ENCODE results near the gene CADM1. TPM values are rescaled to one million over a fixed set of nuclear protein-coding genes. Genes with fewer than 3 reads are reported as not detected.

CADM1 gene
- total RNA-seq, 1 donor from 2014 or later = 150 TPM

DNA sequence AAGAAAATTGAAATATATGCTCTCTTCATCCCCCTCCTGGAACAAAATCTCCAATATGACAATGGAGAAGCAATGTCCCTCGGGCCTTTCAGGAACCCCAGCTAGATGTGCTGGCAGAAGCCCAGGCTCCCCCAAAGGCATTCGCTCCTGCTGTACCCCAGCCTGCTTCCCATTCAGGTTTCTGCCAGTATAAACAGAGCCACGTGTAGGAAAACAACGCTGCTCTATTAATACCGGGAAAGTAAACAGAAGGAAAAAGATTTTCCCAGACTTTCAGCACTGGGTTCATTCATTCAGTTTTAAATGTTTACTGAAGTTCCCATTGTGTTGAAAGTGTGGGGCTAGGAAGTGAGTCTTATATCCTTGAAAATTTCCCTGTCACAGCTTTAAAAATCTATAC lies 147.1 kb downstream of the CADM1 start:
- H3K9me3 Mint-ChIP-seq = peaks cover 4% of the 10 kb centered on the region
- no peak overlapping the region for H3K27ac Mint-ChIP-seq
- H3K27me3 Mint-ChIP-seq = no peaks in the 10 kb centered on the region
- no peak for DNase-seq (ENCODE audit: extremely low spot score, unreplicated experiment)
- TF ChIP-seq, protein P1, sequence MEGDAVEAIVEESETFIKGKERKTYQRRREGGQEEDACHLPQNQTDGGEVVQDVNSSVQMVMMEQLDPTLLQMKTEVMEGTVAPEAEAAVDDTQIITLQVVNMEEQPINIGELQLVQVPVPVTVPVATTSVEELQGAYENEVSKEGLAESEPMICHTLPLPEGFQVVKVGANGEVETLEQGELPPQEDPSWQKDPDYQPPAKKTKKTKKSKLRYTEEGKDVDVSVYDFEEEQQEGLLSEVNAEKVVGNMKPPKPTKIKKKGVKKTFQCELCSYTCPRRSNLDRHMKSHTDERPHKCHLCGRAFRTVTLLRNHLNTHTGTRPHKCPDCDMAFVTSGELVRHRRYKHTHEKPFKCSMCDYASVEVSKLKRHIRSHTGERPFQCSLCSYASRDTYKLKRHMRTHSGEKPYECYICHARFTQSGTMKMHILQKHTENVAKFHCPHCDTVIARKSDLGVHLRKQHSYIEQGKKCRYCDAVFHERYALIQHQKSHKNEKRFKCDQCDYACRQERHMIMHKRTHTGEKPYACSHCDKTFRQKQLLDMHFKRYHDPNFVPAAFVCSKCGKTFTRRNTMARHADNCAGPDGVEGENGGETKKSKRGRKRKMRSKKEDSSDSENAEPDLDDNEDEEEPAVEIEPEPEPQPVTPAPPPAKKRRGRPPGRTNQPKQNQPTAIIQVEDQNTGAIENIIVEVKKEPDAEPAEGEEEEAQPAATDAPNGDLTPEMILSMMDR (conservative IDR thresholded peaks at IDR 0.05) = no peak
- peaks cover 18% of the 10 kb centered on the region for H3K4me1 Mint-ChIP-seq (ENCODE audit: unreplicated experiment)
- H3K4me3 Mint-ChIP-seq = no peak overlapping the region
- peaks cover 13% of the 10 kb centered on the region for H3K36me3 Mint-ChIP-seq

DNA sequence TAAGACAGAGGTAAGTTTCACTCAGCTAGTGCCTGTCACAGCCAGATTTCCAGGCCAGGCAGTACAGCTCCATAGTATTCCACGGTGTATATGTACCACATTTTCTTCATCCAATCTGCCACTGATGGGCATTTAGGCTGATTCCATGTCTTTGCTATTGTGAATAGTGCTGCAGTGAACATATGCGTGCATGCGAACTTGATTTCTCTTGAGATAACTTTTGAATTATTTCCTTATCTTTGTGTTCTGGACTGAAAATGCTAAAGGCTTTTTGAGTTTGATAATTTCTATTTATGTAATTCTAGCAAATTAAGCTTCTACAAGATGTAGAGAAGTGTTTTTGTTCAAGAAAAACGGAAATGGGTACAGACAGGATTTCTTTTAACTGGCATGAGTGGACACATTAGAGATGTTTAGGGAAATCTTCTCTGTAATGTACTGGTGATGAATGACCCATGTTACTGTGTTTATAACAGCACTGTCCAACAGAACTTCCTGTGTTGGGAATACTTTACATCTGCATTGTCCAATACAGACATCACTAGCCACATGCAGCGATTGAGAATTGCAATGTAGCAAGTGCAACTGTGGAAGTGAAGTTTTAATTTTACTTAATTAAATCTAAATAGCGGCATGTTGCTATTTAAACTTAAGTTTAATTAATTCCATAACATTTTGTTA lies 151.3 kb downstream of the CADM1 start:
- Mint-ChIP-seq H3K27me3 (no peaks in the 10 kb centered on the region), H3K27ac (no peak overlapping the region), H3K9me3 (no peaks in the 10 kb centered on the region), H3K4me3 (no peak overlapping the region), H3K36me3 (peaks cover 9% of the 10 kb centered on the region), H3K4me1 (ENCODE audit: unreplicated experiment) (peaks cover 25% of the 10 kb centered on the region)
- DNase-seq (ENCODE audit: extremely low spot score, unreplicated experiment) = no peak
- TF ChIP-seq, protein P1 (conservative IDR thresholded peaks at IDR 0.05) = no peak

DNA sequence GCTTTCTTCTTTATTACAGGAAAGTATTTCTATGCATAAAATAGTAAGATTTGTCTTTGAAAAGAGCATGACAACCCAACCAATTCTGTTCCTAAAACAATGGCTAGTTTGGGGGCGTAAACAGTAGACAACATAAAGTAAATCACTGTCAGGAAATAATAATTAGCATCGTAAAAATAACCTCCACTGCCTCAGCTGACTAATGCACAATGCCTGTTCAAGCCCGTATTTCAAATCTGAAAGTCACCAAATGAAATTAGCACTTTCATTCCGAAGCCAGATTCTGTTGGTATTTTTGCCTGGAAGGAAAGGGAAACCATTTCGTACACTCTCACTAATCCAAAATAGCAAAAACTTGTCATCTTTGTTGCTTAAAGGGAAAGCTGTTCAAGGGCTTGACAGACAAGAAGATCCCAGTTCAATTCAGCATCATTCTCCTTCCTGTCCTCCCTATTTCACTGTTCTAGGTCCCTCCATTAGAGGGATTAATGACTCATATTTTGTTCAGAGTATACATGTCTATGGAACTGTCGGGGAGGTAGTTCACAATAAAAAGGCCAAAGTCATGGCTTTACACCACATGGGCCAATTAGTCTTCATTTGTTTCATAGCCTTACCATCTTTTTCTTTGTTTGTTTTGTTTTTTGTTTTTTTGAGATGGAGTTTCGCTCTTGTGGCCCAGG lies 154.7 kb downstream of the CADM1 start:
- DNase-seq (ENCODE audit: extremely low spot score, unreplicated experiment) = no peak
- H3K4me1 Mint-ChIP-seq (ENCODE audit: unreplicated experiment) = peaks cover 43% of the 10 kb centered on the region
- no peak overlapping the region for H3K27ac Mint-ChIP-seq
- no peaks in the 10 kb centered on the region for H3K27me3 Mint-ChIP-seq
- peaks cover 8% of the 10 kb centered on the region for H3K36me3 Mint-ChIP-seq
- no peaks in the 10 kb centered on the region for H3K9me3 Mint-ChIP-seq
- TF ChIP-seq, protein P1 (conservative IDR thresholded peaks at IDR 0.05) = no peak
- H3K4me3 Mint-ChIP-seq = no peak overlapping the region

DNA sequence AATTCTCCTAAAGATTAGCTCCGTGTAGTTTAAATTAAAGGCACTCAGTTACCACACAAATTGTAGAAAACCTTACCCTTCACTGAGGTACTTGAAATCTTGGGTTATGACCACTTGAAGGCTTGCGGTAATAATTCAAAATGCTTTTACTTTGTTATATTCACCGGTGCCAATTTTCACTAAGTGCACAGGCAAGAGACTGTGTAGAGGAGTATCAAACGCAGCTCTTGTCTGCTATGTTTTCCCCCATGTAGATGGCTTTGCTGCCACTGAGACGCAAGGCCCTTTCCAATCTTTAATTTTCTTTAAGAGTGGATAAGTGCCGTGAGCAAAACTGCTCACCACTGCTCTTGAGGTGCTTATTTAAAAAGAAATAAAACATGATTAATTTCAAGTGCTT lies 155.8 kb downstream of the CADM1 start:
- H3K4me3 Mint-ChIP-seq = no peak overlapping the region
- no peak overlapping the region for H3K27ac Mint-ChIP-seq
- no peaks in the 10 kb centered on the region for H3K9me3 Mint-ChIP-seq
- peaks cover 39% of the 10 kb centered on the region for H3K4me1 Mint-ChIP-seq (ENCODE audit: unreplicated experiment)
- no peak for DNase-seq (ENCODE audit: extremely low spot score, unreplicated experiment)
- H3K36me3 Mint-ChIP-seq = peaks cover 14% of the 10 kb centered on the region
- TF ChIP-seq, protein P1 (conservative IDR thresholded peaks at IDR 0.05) = no peak
- no peaks in the 10 kb centered on the region for H3K27me3 Mint-ChIP-seq

DNA sequence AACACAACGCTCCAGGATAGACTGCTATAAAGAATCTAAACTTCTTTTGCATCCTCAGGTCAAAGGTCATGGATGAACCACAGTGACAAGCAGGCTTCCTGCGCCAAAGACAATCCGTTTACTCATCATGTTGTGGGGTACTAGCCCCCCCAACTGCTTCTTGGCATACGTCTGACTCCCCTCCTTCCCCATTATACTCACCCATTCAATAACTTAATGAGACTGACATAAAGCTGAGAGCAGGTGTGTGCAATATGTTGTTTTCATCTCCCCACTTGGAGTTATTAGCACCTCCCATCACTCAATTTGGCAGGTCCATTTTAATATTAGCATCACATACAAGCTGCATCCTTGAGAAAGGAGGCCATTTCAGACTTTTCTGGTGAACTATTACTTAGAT lies 157.1 kb downstream of the CADM1 start:
- Mint-ChIP-seq H3K36me3 (peaks cover 18% of the 10 kb centered on the region), H3K9me3 (no peaks in the 10 kb centered on the region), H3K4me3 (no peak overlapping the region), H3K4me1 (ENCODE audit: unreplicated experiment) (peaks cover 43% of the 10 kb centered on the region), H3K27ac (no peak overlapping the region), H3K27me3 (no peaks in the 10 kb centered on the region)
- TF ChIP-seq, protein P1 (conservative IDR thresholded peaks at IDR 0.05) = no peak
- DNase-seq (ENCODE audit: extremely low spot score, unreplicated experiment) = no peak
